ENCODE results near the gene PAPOLA.
"Not testable (repeated sequence)": the region's sequence is repeated elsewhere in the genome, so short reads cannot be mapped to it uniquely, and the experiment has no call there.

The PAPOLA gene

DNA sequence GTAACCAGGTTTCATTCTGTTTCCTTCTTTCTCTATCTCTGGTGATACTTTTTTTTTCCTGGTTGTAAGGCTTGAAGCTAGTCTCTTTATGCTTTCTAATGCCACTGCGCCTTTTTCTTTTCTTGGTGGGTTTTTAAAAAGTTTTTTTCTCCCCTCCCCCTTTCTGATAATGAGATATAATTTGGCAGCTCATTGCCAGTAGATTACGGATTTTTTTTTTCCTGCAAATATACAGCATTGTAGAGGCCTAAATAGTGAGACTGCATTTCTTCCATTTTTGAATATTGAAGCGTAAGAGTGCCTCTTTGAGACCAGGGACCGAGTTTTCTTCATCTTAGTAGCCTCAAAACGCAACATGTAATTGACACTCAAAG lies 1.1 kb downstream of the PAPOLA start:
- DNase-seq = no peak

DNA sequence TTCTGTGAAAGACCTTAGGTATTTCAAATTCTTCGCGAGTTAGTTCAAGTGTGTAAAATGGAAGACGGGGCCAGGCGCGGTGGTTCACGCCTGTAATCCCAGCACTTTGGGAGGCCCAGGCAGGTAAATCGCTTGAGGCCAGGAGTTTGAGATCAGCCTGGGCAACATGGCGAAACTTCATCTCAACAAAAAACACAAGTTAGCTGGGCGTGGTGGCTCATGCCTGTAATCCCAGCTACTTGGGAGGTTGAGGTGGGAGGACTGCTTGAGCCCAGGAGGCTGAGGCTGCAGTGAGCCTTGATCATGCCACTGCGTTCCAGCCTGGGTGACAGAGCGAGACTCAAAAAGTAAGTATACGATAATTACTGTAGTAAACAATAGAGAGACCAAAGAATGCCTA lies 2.2 kb downstream of the PAPOLA start:
- DNase-seq = not testable (repeated sequence)

DNA sequence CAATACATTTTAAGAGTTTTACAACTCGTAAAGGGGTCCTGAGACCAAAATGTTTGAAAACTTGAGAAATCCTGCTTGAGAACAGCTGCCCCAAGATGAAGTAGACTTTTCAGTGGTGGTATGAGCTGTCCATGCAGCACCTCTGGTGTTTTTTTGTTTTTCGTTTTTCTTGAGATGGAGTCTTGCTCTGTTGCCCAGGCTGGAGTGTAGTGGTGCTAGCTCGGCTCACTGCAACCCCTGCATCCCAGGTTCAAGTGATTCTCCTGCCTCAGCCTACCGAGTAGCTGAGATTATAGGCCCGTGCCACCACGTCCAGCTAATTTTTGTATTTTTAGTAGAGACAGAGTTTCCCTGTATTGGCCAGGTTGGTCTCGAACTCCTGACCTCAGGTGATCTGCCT lies 5.5 kb downstream of the PAPOLA start:
- no peak for DNase-seq

DNA sequence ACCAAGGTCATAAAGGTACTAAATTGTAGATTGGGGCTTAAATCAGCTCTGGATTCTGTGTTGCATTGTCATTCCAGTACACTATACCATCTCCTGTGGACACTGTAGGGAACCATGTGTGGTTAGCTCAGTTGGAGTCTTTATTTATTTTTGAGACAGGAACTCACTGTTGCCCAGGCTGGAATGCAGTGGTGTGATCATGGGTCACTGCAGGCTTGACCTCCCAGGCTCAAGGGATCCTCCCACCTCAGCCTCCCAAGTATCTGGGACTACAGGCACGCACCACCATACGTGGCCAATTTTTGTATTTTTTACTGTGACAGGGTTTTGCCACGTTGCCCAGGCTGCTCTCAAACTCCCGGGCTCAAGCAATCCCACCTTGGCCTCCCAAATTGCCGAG lies 6.7 kb downstream of the PAPOLA start:
- DNase-seq = no peak

DNA sequence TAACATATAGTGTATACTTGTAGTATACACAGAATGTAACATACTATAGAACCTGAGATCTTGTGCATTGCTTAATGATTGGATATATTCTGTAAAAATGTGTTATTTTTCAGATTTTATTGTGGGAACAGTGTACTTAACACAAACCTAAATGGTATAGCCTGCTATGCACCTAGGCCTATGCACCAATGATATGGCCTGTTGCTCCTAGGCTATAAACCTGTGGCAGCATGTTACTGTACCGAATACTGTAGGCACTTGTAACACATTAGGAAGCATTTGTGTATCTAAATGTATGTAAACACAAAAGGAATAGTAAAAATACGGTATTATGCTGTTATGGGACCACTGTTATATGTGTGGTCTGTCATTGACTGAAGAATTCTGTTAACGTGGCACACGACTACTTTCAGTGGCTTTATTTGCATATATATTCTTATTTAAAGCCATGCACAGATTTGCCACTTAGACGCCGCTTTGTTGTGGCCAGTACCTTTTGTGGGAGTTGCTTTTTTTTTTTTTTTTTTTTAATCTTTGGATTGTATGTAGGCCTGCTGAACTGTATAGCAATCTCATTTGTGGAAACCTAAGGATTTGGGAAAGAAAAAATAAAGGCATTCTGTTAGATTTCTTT lies 7.4 kb downstream of the PAPOLA start:
- peak; percentile 5 for DNase-seq

DNA sequence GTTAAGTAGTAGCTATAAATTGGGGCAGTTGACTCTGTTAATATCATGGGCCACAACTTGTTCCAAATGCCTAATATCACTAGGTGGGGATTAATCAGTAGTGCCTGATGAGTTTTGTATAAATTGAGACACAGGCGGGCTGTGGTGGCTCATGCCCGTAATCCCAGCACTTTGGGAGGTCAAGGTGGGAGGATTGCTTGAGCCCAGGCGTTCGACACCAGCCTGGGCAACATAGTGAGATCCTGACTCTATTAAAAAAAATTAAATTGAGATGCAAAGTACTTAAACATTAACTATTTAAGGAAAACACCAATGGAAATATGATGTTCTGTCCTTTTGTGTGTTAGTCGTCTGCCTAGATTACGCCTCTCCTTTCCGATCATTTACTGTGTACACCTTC lies 9.0 kb downstream of the PAPOLA start:
- no peak for DNase-seq

DNA sequence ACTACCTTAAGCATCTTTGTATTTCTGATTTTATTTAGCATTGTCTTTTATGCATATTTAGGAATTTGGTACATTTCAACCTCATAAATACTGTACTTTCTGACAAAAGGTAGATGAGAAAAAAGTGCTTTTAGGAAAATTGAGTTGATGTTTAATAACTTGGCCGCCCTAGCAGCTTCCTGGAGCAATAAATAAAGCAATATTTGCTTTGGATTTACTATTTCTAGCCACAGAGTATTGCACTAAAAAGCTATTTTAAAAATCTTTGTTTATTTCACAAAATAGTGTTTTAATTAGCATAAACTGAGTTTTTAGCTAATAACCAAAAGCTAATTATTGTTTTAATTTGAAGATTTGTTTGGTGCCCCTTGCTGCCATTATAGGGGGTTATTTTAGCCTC lies 9.5 kb downstream of the PAPOLA start:
- no peak for DNase-seq

DNA sequence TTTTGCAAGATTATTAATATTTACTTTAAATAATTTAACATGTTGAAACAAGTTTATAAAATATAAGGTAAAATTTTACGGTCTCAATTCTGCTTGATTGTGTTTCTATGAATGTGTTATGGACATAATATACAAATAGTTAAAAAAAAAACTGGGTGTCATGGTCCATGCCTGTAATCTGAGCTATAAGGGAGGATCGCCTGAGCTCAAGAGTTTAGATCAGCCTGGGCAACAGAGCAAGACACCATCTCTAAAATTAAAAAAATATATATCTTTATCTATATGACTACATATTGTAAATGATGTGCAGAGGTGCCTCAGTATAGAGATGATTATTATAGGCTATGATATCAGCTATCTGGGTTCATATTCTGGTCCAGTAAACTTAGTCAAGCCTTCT lies 9.9 kb downstream of the PAPOLA start:
- no peak for DNase-seq

DNA sequence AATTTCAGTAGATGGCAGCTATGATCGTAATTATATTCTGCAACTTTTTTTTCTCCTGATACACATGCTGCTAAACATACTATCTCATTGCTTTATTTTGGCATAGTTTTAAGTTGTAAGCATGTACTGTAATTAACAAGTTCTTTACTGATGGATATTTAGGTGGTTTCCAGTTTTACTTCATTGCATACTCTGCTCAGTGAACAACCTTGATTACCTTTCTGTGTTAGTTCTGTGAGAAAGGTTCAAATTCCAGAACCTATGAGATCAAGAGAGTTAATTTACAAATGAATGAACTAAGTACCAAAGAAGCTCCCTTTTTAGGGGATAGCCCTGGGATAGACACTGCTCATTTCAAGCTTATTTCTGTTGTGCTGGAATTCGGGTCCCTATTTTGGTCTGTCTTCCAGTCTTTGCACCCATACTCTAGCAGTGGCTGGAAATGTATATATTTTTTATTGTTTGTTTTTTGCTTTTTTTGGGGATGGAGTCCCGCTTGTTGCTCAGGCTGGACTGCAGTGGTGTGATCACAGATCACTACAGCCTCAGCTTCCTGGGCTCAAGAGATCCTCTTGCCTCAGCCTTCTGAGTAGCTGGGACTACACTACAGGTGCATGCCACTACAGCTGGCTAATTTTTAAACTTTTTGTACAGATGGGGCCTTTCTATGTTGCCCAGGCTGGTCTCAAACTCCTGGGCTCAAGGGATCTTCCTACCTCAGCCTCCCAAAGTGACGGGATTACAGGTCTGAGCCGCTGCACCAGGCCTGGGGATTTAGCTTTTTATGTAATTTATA lies 10.6 kb downstream of the PAPOLA start:
- no peak for DNase-seq

DNA sequence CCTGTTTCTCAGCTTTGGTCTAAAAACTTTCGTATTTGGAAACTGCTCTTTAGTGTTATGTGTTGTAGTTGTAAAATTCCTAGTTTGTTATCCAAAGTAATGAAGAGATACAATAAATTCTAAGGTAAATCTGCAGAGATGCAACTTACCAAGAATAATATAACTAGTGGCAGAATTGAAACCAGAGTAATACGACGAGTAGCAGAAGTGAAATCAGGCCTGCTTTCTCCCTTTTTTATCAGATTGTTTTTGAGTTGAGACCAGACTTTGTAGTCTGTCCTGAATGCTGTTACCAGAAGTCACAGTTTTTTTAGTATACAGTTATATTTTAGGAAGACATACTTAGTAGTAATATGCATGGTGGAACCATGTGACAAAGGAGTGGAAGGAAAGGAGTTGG lies 12.5 kb downstream of the PAPOLA start:
- no peak for DNase-seq

DNA sequence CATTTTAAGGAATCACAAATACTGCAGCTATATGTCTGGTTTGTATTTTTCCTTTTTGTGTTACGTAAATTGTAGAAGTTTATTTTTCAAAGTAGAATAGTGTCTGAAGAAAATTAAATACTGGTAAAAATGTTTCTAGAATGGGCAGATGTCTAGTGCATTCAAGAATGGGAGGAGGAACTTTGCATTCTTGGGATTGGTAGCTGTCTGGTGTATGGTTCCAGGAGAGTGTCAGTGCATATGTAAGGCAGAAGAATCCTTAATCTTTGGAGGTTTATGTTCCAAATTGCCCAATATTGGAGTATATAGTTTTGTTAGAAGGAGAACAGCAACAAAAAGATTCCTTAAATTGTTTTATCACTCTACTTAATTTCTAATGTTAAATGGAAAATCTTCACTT lies 13.5 kb downstream of the PAPOLA start:
- no peak for DNase-seq

DNA sequence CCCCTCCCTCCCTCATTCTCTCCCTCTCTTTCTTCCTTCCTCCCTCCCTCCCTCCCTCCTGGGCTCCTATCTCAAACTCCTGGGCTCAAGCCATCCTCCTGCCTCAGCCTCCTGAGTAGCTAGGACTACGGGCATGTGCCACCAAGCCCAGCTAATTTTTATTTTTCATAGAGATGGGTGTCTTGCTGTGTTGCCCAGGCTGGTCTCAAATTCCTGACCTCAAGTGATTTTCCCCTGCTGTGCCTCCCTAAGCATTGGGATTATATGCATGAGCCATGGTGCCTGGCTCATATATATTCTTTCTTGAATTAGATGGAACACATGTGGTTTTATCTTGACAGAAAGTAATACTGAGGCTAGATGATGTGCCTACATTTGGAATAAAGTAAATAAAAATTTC lies 14.2 kb downstream of the PAPOLA start:
- DNase-seq = no peak

DNA sequence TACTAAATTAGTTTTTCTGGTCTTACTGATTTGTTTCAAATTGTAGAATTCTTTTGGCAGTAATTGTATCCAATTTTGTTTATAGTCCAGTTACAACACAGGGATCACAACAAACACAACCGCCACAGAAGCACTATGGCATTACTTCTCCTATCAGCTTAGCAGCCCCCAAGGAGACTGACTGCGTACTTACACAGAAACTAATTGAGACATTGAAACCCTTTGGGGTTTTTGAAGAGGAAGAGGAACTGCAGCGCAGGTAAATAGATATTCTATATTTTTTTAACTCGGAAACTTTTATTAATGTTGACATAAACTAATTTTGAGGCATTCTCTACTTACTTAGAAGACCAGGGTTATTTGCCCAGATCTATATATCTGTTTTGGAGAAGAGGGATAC lies 17.8 kb downstream of the PAPOLA start:
- DNase-seq = no peak

DNA sequence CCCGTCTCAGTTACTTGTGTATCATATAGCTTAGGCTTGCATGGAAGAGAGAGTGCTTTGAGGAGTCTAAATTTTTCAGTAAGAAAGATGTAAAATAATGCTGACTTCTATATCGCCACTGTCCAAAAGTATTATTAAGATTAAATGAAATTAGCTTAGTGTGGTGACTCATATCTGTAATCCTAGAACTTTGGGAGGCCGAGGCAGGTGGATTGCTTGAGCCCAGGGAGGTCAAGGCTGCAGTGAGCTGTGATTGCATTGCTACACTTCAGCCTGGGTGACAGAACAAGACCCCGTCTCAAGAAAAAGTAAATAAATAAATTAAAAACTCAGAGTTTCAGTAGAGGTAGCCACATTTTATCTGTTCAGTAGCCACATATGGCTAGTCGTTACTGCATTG lies 23.3 kb downstream of the PAPOLA start:
- DNase-seq = no peak

DNA sequence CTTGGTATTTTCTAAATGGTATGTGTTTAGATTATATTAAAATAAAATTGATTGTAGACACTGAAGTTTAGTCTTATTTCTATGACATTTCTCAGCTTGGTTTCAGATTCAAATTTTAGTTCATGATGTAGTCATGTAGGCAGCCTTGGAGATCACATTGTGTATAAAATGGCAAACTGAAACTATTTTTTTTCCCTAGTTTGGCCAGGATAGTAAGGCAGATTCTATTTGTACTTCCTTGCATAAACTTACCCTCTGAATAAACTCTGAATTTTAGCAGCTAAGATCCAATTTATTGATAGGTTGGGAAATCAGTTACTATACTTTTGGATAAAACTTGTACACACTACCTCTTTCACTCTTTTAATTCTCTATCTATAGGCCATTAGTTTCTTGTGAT lies 30.4 kb downstream of the PAPOLA start:
- no peak for DNase-seq

DNA sequence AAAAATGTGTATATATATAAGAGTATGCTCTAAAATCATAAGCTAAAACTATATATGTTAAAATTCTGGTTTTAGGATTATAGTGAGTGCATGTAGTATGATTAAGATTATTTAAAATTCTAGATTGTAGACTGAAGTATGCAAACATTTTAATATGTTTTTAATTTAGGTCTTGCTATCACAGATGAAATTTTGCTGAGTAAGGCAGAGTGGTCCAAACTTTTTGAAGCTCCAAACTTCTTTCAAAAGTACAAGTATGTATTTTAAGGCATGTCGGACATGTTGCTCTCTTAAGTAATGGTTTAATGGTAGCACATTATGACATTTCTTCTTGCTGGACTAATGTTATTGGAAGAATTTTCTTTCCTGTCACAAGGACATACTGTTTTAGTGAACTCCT lies 34.6 kb downstream of the PAPOLA start:
- DNase-seq = no peak

DNA sequence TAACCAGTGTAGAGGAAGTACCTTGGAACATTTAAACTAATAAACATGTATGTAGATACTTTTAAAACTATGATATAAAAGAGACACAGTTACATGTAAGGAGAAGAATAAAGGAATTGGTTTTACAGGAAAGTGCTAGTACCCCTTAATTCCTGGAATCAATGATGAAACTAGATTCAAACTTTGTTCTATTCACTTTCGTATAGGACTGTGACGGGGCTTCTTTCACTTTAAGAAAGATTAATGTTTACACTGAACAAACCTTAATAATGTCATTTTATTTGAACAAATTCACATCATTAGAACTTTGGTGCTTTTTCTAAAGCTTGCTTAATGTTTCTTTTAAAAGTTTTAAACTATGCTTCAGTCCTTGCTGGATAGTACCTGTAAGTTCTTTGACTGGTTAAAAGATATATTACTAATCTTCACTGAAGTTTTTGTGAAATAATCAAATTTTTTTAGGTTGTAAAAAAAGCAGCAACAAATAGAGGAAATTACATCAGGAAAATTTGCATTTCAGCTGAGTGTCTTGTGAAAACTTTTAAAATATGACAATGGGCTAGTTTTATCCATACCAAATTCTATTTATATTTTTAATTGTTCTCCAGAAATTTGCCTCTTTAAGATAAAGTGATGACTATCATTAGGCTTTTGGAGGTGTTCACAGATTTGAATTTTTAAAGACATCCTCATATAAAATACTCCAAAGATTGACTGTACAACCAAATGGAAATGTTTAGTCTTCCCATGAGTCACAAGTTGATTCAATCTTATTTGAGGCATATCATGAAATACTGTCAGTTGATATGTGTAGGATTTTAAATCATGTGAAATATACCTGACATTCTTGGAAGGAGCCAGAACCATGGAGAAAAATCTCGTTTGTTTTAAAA lies 36.2 kb downstream of the PAPOLA start:
- DNase-seq = no peak

DNA sequence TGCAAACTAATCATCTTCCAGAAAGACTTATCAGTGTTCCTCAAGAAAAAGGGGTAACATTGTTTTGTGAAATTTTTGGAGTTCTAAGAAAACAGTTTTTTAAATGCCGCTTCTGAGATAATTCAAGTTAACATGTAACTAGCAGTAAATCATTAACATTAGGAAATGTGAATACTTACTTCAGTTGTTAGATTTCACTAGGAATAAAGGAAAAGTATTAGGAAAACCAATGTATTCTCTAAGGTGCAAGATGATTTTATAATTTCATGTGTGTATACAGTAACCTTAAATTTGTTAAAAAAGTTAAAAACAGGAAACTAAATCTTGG lies 36.8 kb downstream of the PAPOLA start:
- no peak for DNase-seq

DNA sequence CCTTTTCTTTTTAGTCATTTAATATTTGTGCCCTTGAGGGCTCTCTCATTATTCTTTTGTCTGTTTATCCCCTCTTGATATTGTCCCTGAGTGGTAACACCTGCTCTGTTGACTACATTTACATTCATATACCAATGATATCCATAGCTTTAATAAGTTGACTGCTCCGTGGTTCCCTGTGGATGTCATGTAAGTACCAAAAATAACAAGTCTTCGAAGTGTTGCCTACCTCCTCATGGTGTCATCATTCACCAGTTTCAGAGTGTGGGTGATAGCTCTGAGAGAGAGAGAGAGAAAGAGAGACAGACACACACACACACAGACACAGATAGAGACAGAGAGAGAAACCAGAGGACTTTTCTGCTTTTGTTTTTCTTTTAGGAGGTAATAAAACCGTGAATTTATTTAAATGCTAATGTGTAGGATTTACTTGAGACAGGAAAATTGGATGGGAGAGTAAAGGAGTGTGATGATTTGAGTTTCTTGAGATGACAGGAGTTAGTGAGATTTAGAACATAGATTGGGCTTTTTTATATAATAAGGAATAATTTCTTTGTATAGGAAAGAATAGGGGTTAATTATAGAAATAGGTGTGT lies 52.2 kb downstream of the PAPOLA start:
- no peak for DNase-seq

DNA sequence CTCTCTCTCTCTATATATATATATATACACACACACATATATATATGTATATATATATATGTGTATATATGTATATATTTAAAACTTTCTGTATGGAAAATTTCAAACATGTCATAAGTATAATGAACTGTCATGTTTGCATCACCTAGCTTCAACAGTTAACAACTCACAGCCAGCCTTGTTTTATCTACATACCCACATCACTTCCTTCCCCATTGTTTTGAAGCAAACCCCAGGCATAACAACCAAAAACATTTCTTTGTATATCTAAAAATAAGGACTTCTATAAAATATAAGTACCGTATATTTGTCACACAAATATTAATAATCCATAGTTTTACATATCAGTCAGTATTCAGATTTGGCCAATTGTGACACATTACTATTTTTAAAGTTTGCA lies 57.4 kb downstream of the PAPOLA start:
- no peak for DNase-seq

DNA sequence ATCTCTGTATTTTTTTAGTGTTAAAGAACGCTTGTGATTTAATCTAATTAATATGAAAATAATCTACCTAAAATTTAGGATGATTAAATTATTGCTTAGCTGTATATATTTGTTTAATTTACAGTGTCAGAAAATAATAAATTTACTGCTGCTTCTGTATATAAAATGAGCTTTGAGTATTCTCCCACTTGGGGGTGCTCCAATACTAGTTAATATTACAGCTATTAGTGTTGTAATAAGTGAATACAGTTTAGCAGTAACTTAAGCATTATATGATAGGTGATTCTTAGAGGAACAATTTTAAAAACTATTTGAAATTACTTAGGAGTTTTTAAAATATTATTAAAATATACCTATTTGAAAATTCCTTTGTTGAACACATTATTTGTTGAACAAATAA lies 62.2 kb downstream of the PAPOLA start:
- DNase-seq = no peak

DNA sequence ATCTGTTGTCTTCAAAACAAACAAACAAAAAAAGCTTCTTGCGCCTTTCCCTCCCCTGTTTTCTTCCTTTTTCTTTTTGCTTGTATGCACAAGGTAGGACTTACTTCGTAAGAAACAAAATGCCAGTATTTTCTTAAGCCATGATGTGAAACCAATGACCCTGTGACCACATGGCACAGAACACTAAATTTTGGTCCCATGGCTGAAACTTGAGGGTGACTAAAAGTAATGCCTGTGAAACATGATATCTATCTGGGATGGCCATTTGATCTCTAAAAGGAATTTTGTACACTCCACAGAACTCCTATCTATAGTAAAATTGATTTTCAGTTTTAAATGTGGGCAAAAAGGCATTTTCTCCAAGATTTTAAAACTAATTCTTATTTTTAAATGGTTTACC lies 63.6 kb downstream of the PAPOLA start:
- no peak for DNase-seq

DNA sequence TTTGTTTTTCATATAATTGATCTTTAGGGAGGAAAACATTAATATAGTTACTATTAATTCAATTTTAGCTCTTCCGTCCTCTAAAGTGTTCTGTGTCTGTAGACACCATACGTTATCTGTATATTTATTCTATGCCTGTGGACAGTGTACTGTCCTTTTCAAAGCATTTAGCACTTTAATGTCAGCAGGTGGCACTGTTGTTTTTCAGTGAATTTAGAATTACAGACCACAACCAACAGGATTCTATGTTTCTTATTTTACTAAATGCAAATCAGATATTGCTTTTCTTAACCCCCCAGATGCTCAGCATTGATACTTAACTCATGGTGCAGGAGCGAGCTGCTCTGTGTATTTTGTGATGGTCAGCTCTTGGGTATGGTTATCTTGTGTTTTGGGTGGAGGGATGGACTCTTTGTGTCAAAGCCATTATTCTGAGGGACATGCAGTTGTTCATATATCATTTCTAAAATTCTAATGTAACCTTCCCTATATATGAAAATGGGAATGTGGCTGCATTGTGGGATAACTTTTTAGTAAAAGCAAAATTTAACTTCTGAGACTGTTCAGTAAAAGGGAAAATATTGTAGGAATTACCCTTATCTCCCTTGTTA lies 65.2 kb downstream of the PAPOLA start:
- DNase-seq = no peak
